Body of pancreas (tissue), 4 donors: ENCODE results near the gene RTN3.

Experiments used
- CTCF ChIP-seq, 7 experiments: fragments of 450-650 bp in 4 of 7; fragments of 200-600 bp in 3 of 7; sonication (generic) in 3 of 7; IDR thresholded peaks; one replicate each; pipeline ENCODE4 v1.5.1; 2016 to 2019; ENCODE audit warnings: antibody characterized with exemption in 7 of 7
- POLR2A ChIP-seq, 3 donors: fragments of 450-650 bp; IDR thresholded peaks; one replicate each; pipeline ENCODE4 v1.6.1; 2016; ENCODE audit warnings: antibody characterized with exemption in 3 of 3, mild to moderate bottlenecking in 2 of 3

- TF ChIP-seq POLR2A (IDR thresholded peaks at IDR 0.05) (no peak), CTCF (IDR thresholded peaks at IDR 0.05) (no peak)
Measured at GRCh38 chr11:63720611-63721010, 39.3 kb downstream of the RTN3 start.
